Measurements from ENCODE around the gene GRB10. TPM values are rescaled to one million over a fixed set of nuclear protein-coding genes. Genes with fewer than 3 reads are reported as not detected.
"Not testable (repeated sequence)": the region's sequence is repeated elsewhere in the genome, so short reads cannot be mapped to it uniquely, and the experiment has no call there.

GRB10 gene
- total RNA-seq, 1 experiment from 2014 or later = 38.3 TPM

- ChIA-PET CTCF (no interaction called here), POLR2A (no interaction called here)
- ATAC-seq (no peak), DNase-seq (ENCODE audit: low read depth, low spot score) (no peak)
- H3K27me3 ChIP-seq (ENCODE audit: control insufficient read depth, insufficient read depth, low read length) = peaks cover 4% of the 10 kb centered on the region; the same call in 1 of the 2 replicates
- TF ChIP-seq REST (IDR thresholded peaks at IDR 0.05; ENCODE audit: insufficient read depth in 1 of 2, low read depth in 2 of 2, low read length in 1 of 2) = no peak
- TF ChIP-seq CTCF (IDR thresholded peaks at IDR 0.05) = no peak
- TF ChIP-seq POLR2AphosphoS5 (IDR thresholded peaks at IDR 0.05; ENCODE audit: low read depth, low read length) = no peak
- no peak for TF ChIP-seq SIN3A (IDR thresholded peaks at IDR 0.05; ENCODE audit: borderline replicate concordance, insufficient read depth, low read depth, low read length)
- no peak for TF ChIP-seq TCF7L2 (IDR thresholded peaks at IDR 0.05; ENCODE audit: low read depth, low read length)
- no peaks in the 10 kb centered on the region for H3K36me3 ChIP-seq (ENCODE audit: control insufficient read depth, insufficient read depth, low read length)
- H3K4me1 ChIP-seq (ENCODE audit: control insufficient read depth, insufficient read depth, low read length) = no peaks in the 10 kb centered on the region
- H3K27ac ChIP-seq (ENCODE audit: low read length) = no peak overlapping the region
- H3K9me3 ChIP-seq (ENCODE audit: control insufficient read depth, insufficient read depth, low read depth, low read length) = no peaks in the 10 kb centered on the region
- intact Hi-C loops (cut with micrococcal nuclease; ENCODE audit: unreplicated experiment) (no loop called here), in situ Hi-C loops (cut with HindIII; ENCODE audit: low pct_unique_long_range_greater_than_20kb, low sequenced_read_pairs) (no loop called here)
- no peak overlapping the region for H3K4me3 ChIP-seq (ENCODE audit: low read depth in 2 of 2, low read length in 2 of 2)
- no TSS peak for BruUV-seq (replicated peaks)
Measured at GRCh38 chr7:50584386-50584785, 198.3 kb downstream of the GRB10 start.

- intact Hi-C loops (cut with micrococcal nuclease; ENCODE audit: unreplicated experiment) = not testable (repeated sequence)
Measured at GRCh38 chr7:50583295-50583694, 199.4 kb downstream of the GRB10 start.

GRCh38 chr7:50582271-50582670 is 200.4 kb downstream of the GRB10 start:
- intact Hi-C loops (cut with micrococcal nuclease; ENCODE audit: unreplicated experiment); BruUV-seq (replicated peaks); H3K4me1 ChIP-seq (ENCODE audit: control insufficient read depth, insufficient read depth, low read length); POLR2A ChIA-PET; H3K36me3 ChIP-seq (ENCODE audit: control insufficient read depth, insufficient read depth, low read length); H3K27me3 ChIP-seq (ENCODE audit: control insufficient read depth, insufficient read depth, low read length); H3K9me3 ChIP-seq (ENCODE audit: control insufficient read depth, insufficient read depth, low read depth, low read length); CTCF ChIA-PET; ATAC-seq; in situ Hi-C loops (cut with HindIII; ENCODE audit: low pct_unique_long_range_greater_than_20kb, low sequenced_read_pairs); H3K27ac ChIP-seq (ENCODE audit: low read length); H3K4me3 ChIP-seq (ENCODE audit: low read depth in 2 of 2, low read length in 2 of 2); DNase-seq (ENCODE audit: low read depth, low spot score): not testable (repeated sequence)

More at GRCh38 chr7:50583295-50583694, 199.4 kb downstream of the GRB10 start:
- H3K27me3 ChIP-seq (ENCODE audit: control insufficient read depth, insufficient read depth, low read length); H3K36me3 ChIP-seq (ENCODE audit: control insufficient read depth, insufficient read depth, low read length); BruUV-seq (replicated peaks); H3K4me3 ChIP-seq (ENCODE audit: low read depth in 2 of 2, low read length in 2 of 2); POLR2A ChIA-PET; H3K4me1 ChIP-seq (ENCODE audit: control insufficient read depth, insufficient read depth, low read length); H3K27ac ChIP-seq (ENCODE audit: low read length); ATAC-seq; DNase-seq (ENCODE audit: low read depth, low spot score); in situ Hi-C loops (cut with HindIII; ENCODE audit: low pct_unique_long_range_greater_than_20kb, low sequenced_read_pairs); CTCF ChIA-PET; H3K9me3 ChIP-seq (ENCODE audit: control insufficient read depth, insufficient read depth, low read depth, low read length): not testable (repeated sequence)

- H3K9me3 ChIP-seq (ENCODE audit: control insufficient read depth, insufficient read depth, low read depth, low read length); in situ Hi-C loops (cut with HindIII; ENCODE audit: low pct_unique_long_range_greater_than_20kb, low sequenced_read_pairs); H3K4me3 ChIP-seq (ENCODE audit: low read depth in 2 of 2, low read length in 2 of 2); H3K36me3 ChIP-seq (ENCODE audit: control insufficient read depth, insufficient read depth, low read length); intact Hi-C loops (cut with micrococcal nuclease; ENCODE audit: unreplicated experiment); DNase-seq (ENCODE audit: low read depth, low spot score); CTCF ChIA-PET; POLR2A ChIA-PET; ATAC-seq; H3K27ac ChIP-seq (ENCODE audit: low read length); BruUV-seq (replicated peaks); H3K4me1 ChIP-seq (ENCODE audit: control insufficient read depth, insufficient read depth, low read length); H3K27me3 ChIP-seq (ENCODE audit: control insufficient read depth, insufficient read depth, low read length): not testable (repeated sequence)
Measured at GRCh38 chr7:50580666-50581065, 202.0 kb downstream of the GRB10 start.
